WTC11 (cell line): ENCODE measurements around the gene RSPH3. TPM values are rescaled to one million over a fixed set of nuclear protein-coding genes. Genes with fewer than 3 reads are reported as not detected.

Experiments used
- ATAC-seq: fragments of 200-7000 bp; cut with Tn5 transposase; 2 replicates; pipeline ENCODE4 v1.10.0; 2021; ENCODE audit warnings: mild to moderate bottlenecking, moderate library complexity
- CTCF ChIA-PET: fragments of 300-600 bp; sonication (Branson Sonifier 250); formaldehyde crosslinking; loops from one replicate; lab custom pipeline; 2021; ENCODE audit warnings: antibody characterized with exemption; lab: Charles Lee
- POLR2A ChIA-PET: fragments of 350-600 bp; sonication (Branson Sonifier 250); formaldehyde crosslinking; loops from one replicate; lab custom pipeline; 2021; ENCODE audit warnings: antibody characterized with exemption; lab: Charles Lee
- DNase-seq: peaks from one replicate; pipeline ENCODE4 v3.0.0; 2021; ENCODE audit warnings: low spot score
- H3K27ac Mint-ChIP-seq: 2 replicates; pipeline ENCODE4 v1.8.0; 2021; ENCODE audit warnings: mixed read lengths
- H3K27me3 Mint-ChIP-seq: 2 replicates; pipeline ENCODE4 v1.8.0; 2021; ENCODE audit warnings: low read depth, mild to moderate bottlenecking, moderate library complexity, mixed read lengths
- H3K36me3 Mint-ChIP-seq: 2 replicates; pipeline ENCODE4 v1.8.0; 2021; ENCODE audit warnings: mixed read lengths
- H3K4me1 Mint-ChIP-seq: 2 replicates; pipeline ENCODE4 v1.8.0; 2022; ENCODE audit warnings: mixed read lengths
- H3K4me3 Mint-ChIP-seq: 2 replicates; pipeline ENCODE4 v1.8.0; 2021; ENCODE audit warnings: mild to moderate bottlenecking, moderate library complexity, mixed read lengths
- H3K9me3 Mint-ChIP-seq: 2 replicates; pipeline ENCODE4 v1.8.0; 2021; ENCODE audit warnings: mixed read lengths
- ATF2 ChIP-seq: sonication (generic); formaldehyde crosslinking; IDR thresholded peaks from 2 replicates; pipeline ENCODE4 v1.8.1; 2022; ENCODE audit warnings: low read depth, missing genetic modification reagents, borderline replicate concordance
- ATF3 ChIP-seq: sonication (generic); formaldehyde crosslinking; conservative IDR thresholded peaks from 2 replicates; pipeline ENCODE4 v1.8.1; 2022; ENCODE audit warnings: mild to moderate bottlenecking, missing genetic modification reagents
- CTCF ChIP-seq: fragments of 200-600 bp; IDR thresholded peaks from 2 replicates; pipeline ENCODE4 v1.8.0; 2022; ENCODE audit warnings: antibody characterized with exemption
- E2F5 ChIP-seq: sonication (generic); formaldehyde crosslinking; IDR thresholded peaks from 2 replicates; pipeline ENCODE4 v1.8.1; 2022; ENCODE audit warnings: mild to moderate bottlenecking, moderate library complexity, missing genetic modification reagents
- ESRRA ChIP-seq: sonication (generic); formaldehyde crosslinking; IDR thresholded peaks from 2 replicates; pipeline ENCODE4 v1.8.1; 2022; ENCODE audit warnings: mild to moderate bottlenecking, missing genetic modification reagents, borderline replicate concordance
- FOXP4 ChIP-seq: sonication (generic); formaldehyde crosslinking; IDR thresholded peaks from 2 replicates; pipeline ENCODE4 v1.8.0; 2022; ENCODE audit warnings: mild to moderate bottlenecking, missing genetic modification reagents
- HMGA2 ChIP-seq: fragments of 250-450 bp; sonication (Bioruptor Pico); IDR thresholded peaks from 2 replicates; pipeline ENCODE4 v1.4.0; 2021; ENCODE audit warnings: mild to moderate bottlenecking, moderate library complexity
- MLX ChIP-seq: sonication (generic); formaldehyde crosslinking; IDR thresholded peaks from 2 replicates; pipeline ENCODE4 v1.8.1; 2023; ENCODE audit warnings: mild to moderate bottlenecking, missing genetic modification reagents, moderate library complexity
- MXD4 ChIP-seq: fragments of 250-450 bp; sonication (Bioruptor Pico); IDR thresholded peaks from 2 replicates; pipeline ENCODE4 v1.8.0; 2021; ENCODE audit warnings: mild to moderate bottlenecking, moderate library complexity, borderline replicate concordance
- MYBL2 ChIP-seq: sonication (generic); formaldehyde crosslinking; IDR thresholded peaks from 2 replicates; pipeline ENCODE4 v1.8.1; 2023; ENCODE audit warnings: mild to moderate bottlenecking, moderate library complexity, missing genetic modification reagents
- ZNF281 ChIP-seq: sonication (generic); formaldehyde crosslinking; IDR thresholded peaks from 2 replicates; pipeline ENCODE4 v1.8.0; 2023; ENCODE audit warnings: mild to moderate bottlenecking, missing genetic modification reagents
- ZNF317 ChIP-seq: sonication (generic); formaldehyde crosslinking; IDR thresholded peaks from 2 replicates; pipeline ENCODE4 v1.8.1; 2023; ENCODE audit warnings: low read depth, mild to moderate bottlenecking, moderate library complexity, missing genetic modification reagents, borderline replicate concordance
- ZNF416 ChIP-seq: fragments of 250-450 bp; sonication (Bioruptor Pico); IDR thresholded peaks from 2 replicates; pipeline ENCODE4 v1.9.0; 2021; ENCODE audit warnings: mild to moderate bottlenecking, inconsistent platforms
- ZNF671 ChIP-seq: fragments of 250-450 bp; sonication (Bioruptor Pico); IDR thresholded peaks from 2 replicates; pipeline ENCODE4 v1.8.0; 2021; ENCODE audit warnings: mild to moderate bottlenecking
- total RNA-seq: library from RNA; stranded (reverse); gene quantifications from 3 replicates; pipeline ENCODE4 v1.2.3, GENCODE V29; 2021
- TF ChIP-seq, protein P1 (sequence below): fragments of 250-450 bp; sonication (Bioruptor Pico); IDR thresholded peaks from 2 replicates; pipeline ENCODE4 v1.9.0; 2021; ENCODE audit warnings: mild to moderate bottlenecking

Gene RSPH3
- total RNA-seq, 1 experiment from 2014 or later, result 3.2 TPM

GRCh38 chr6:159039885-159040258 lies 39.9 kb upstream of the RSPH3 start:
- DNase-seq, result no peak
- no peak overlapping the region for H3K27ac Mint-ChIP-seq
- CTCF ChIA-PET, result interaction anchor here (1.3 to 7.6 kb wide), 3 partner anchors 31 to 95 kb away, joined by 4 to 92 read pairs (median 5); no protein-coding TSS in a partner anchor

More at GRCh38 chr6:159039885-159040258, 39.9 kb upstream of the RSPH3 start:
- H3K4me3 Mint-ChIP-seq, result no peak overlapping the region
- no peaks in the 10 kb centered on the region; the same call in 1 of the 2 replicates for H3K27me3 Mint-ChIP-seq
- H3K4me1 Mint-ChIP-seq, result peaks cover 22% of the 10 kb centered on the region
- ATAC-seq, result no peak
- no peaks in the 10 kb centered on the region for H3K36me3 Mint-ChIP-seq
- no peaks in the 10 kb centered on the region for H3K9me3 Mint-ChIP-seq
- TF ChIP-seq HMGA2 (CRISPR knock-in tag) (no peak), MYBL2 (CRISPR knock-in tag) (no peak), ZNF281 (CRISPR knock-in tag) (no peak), ATF2 (CRISPR knock-in tag) (no peak), FOXP4 (CRISPR knock-in tag) (no peak), E2F5 (CRISPR knock-in tag) (no peak), ZNF671 (CRISPR knock-in tag) (no peak), MXD4 (CRISPR knock-in tag) (no peak), ZNF317 (CRISPR knock-in tag) (no peak), MLX (no peak), ZNF416 (no peak), CTCF (no peak), ESRRA (CRISPR knock-in tag) (no peak), ATF3 (CRISPR knock-in tag) (no peak)
- TF ChIP-seq, protein P1, sequence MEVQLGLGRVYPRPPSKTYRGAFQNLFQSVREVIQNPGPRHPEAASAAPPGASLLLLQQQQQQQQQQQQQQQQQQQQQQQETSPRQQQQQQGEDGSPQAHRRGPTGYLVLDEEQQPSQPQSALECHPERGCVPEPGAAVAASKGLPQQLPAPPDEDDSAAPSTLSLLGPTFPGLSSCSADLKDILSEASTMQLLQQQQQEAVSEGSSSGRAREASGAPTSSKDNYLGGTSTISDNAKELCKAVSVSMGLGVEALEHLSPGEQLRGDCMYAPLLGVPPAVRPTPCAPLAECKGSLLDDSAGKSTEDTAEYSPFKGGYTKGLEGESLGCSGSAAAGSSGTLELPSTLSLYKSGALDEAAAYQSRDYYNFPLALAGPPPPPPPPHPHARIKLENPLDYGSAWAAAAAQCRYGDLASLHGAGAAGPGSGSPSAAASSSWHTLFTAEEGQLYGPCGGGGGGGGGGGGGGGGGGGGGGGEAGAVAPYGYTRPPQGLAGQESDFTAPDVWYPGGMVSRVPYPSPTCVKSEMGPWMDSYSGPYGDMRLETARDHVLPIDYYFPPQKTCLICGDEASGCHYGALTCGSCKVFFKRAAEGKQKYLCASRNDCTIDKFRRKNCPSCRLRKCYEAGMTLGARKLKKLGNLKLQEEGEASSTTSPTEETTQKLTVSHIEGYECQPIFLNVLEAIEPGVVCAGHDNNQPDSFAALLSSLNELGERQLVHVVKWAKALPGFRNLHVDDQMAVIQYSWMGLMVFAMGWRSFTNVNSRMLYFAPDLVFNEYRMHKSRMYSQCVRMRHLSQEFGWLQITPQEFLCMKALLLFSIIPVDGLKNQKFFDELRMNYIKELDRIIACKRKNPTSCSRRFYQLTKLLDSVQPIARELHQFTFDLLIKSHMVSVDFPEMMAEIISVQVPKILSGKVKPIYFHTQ (CRISPR knock-in tag), result no peak
- TF ChIP-seq, all 79 proteins: peak for 0
- POLR2A ChIA-PET, result no interaction called here
